SIG-M5 treated with dmso at 0.1 percent for 504 hours (cell line): Measurements from ENCODE around the gene CD38.
"Not testable (repeated sequence)": the region's sequence is repeated elsewhere in the genome, so short reads cannot be mapped to it uniquely, and the experiment has no call there.

Experiments used
- DNase-seq: peaks from one replicate; lab custom pipeline; 2025; ENCODE audit not compliant: unreplicated experiment; lab: John Stamatoyannopoulos, UW

The CD38 gene

DNA sequence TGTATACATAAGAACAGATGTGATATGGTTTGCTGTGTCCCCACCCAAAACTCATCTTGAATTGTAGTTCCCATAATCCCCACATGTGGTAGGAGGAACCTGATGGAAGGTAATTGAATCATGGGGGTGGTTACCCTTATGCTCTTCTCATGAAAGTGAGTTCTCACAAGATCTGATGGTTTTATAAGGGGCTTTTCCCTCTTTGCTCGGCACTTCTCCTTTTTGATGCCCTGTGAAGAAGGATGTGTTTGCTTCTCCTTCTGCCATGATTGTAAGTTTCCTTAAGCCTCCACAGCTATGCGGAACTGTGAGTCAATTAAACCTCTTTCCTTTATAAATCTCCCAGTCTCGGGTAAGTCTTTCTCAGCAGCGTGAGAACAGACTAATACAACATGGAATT lies 83.1 kb downstream of the CD38 start:
- not testable (repeated sequence) for DNase-seq

DNA sequence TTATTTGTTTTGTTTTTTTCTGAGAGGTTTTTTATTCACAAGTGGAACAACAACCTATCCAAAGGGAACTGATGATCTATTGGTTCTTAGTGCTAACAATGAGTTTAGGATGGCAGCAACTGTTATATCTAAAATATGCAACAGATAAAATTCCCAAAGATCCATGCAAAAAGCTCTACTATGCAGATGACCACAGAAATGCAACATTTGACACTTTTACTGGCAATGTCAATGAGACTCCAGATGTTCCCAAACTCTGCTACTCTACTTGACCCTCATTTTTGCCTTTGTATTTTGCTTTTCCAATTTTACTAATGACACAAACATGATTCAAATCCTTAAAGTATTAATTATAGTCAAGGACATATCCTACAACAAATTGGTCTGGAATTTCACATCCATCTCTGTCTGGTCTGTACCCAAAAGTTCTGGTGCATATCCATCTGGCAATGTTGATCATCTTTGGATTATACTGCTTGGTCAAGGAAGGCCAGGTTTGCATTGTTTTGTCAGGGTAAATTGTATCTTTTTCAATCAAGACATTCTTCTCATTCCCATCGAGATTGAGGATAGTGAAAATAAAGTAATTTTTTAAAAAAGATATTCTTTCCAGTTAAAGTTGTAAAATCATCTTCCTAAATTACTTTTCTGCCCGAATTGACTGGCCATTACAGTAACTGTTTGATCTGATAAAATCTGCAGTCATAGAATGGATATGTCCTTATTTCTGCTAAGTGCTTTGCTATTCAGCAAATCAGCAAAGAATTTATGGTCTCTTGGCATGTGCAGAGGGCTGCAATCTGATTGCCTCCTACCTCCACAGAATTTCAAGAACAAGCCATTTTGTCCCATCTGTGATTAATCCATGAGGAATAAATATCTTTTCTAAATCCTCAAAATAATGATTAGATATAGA lies 86.8 kb downstream of the CD38 start:
- DNase-seq, result no peak

DNA sequence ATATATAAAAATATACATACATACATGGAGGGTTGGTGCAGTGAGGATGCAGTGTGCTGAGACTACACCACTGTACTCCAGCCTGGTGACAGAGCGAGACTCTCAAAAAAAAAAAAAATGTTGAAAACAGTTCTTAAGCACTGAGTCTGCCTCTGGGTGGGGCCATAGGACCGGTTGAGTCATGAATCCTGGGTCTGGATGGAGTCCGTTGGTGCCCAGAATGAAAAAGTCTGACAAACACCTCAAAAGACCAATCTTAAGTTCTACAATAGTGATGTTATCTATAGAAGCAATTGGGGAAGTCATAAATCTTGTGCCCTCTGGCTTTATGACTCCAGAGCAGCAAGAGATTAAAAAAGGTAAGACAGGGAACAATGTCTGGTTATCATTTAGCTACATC lies 90.0 kb downstream of the CD38 start:
- no peak for DNase-seq

DNA sequence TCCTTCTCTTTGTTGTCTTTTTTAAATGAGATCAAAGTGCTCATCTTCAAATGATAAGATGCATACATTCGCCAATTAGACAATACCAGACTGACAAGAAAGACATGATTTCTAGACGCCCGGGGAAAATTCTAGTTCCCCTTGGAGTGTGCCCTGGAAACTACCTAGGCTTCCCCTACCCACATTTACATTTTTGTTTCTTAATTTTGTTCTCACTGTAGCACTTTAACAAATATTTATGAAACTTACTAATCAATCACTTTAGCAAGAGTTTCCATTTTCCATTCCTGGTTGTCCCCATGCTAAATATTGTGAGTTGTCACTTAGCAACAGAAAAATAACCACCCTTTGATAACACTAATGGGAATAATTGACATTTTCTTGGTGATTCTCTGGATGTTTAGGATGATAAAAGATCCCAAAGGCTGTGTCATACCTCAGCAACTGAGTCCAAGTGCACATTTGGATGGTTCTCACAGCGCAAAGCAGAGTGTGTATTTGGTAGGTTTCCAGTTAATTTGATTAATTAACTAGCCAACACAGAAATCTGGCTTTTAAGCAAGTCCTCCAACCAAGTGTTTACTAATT lies 90.8 kb downstream of the CD38 start:
- no peak for DNase-seq

GRCh38 chr4:15870079-15870478 lies 92.0 kb downstream of the CD38 start:
- no peak for DNase-seq

GRCh38 chr4:15870921-15871664 lies 93.0 kb downstream of the CD38 start:
- DNase-seq, result no peak

DNA sequence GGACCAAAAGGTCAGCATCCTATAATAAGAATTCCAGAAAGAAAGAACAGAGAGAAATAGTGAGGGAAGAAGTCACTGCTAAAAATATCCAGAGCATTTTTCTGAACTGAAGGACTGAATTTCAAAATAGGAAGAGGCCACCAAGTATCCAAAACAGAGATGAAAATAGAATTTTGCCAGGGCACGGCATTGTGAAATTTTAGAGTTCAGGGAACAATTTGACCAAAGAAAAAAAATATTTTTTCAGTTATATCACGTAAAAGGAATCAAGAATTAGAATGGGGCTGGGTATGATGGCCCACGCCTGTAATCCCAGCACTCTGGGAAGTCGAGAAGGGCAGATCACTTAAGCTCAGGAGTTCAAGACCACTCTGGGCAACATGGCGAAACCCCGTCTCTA lies 95.0 kb downstream of the CD38 start:
- DNase-seq, result no peak

DNA sequence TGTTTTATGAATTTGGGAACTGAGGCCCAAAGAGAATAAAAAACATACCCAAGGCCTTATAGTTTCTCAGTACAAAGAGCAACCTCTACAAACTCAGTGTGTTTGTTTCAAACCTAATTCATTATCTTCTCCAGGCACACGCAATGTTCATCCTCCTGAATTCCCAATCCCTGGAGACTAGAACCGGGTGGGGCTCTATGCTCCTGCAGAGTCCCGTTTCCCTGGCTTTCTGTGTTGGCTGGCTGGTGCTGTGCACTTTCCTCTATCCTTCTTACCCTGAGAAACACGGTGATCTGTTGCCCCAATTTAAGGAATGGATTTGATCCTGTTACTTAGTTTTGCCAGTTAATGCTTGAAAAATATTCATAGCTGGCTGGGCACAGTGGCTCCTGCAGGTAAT lies 96.5 kb downstream of the CD38 start:
- DNase-seq, result no peak

DNA sequence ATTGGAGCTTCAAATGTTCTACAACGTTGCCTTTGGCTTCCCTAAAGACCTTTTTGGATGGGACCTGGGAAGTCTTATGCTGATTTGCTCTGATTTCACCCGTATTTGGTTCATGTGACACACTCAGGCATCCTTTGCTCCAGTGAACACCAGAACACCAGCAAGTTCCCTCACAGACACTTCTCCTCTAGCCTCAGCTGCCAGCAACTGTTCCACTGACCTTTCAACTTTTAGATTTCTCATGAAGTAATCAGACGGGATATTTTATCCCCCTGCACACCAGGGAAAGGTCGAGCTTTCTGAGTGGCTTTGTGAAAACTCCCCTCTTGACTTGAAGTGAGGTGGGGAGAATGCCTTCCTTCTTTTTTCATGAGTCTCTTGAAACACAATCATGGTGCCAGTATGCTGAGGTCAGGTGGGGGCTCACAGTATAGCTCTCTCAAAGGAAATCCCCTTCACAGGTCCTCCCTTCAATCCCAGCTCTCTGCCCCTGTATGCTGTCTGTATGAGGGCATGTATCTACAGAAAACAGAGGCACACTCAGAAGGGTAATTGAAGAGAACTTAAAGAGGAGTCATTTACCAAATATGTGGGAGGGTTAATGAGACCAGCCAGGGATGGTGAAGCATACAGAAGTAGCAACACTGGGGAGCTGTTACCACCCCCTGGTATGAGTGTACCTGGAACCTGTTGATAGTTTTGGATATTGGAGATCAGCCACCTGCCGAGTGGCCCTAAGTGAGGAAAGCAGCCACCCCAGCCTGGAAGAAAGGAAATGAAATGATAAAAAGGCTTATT lies 97.7 kb downstream of the CD38 start:
- DNase-seq, result no peak

DNA sequence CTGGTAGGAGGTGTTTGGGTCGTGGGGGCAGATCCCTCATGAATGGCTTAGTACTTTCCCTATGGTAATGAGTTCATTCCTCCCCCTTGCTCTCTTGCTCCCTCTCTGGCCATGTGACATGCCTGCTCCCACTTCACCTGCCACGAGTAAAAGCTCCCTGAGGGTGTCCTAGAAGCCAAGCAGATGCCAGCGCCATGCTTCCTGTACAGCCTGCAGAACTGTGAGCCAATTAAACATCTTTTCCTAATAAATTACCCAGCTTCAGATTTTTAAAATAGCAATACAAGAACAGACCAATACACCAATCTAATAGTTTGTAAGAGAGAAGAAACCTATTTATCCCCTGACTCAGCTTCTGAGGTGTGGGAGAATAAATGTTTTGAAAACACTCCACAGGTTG lies 99.9 kb downstream of the CD38 start:
- DNase-seq, result no peak

GRCh38 chr4:15881820-15882219 lies 103.7 kb downstream of the CD38 start:
- DNase-seq, result no peak

DNA sequence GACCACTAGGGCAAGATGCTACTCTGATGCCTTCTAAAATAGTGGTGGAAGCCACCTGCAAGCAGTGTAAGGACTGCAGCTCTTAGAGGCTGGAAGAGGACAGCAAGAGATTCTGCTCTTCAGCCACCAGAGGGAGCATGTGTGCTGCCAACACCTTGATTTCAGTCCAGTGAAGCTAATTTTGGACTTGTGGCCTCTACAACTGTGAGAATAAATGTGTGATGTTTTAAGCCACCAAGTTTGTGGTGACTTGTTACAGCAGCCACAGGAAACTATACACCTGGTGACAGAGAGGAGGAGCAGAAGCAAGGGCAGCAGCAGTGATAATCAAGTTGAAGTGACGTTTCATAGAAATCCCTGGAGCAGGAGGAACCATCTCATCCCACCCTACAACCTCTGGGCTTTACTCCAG lies 104.6 kb downstream of the CD38 start:
- peak; percentile 79 for DNase-seq

- no peak for DNase-seq
These were observed 105.6 kb downstream of the CD38 start for GRCh38 chr4:15883610-15884243.

DNA sequence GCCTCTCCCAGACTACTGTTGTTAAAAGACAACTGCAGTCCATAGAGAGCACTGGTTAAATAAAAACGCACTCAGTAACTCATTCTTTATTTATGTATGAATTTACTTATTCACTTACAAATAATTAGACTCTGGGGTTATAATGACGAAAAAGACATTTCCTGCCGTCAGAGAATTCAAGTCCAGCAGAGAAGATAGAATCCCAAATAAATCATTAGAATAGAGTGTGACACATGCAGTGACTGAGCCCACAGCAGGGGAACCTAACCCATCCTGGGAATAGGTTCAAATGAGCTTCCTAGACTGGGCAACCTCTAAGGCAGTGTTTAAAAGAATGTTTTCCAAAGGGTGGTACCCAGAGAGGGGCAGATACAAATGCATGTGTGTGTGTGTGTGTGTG lies 106.5 kb downstream of the CD38 start:
- no peak for DNase-seq

GRCh38 chr4:15885422-15885821 lies 107.3 kb downstream of the CD38 start:
- DNase-seq, result no peak

- DNase-seq, result no peak
These were observed 110.4 kb downstream of the CD38 start for GRCh38 chr4:15888515-15888914.

GRCh38 chr4:15890246-15890829 lies 112.2 kb downstream of the CD38 start:
- DNase-seq, result no peak

DNA sequence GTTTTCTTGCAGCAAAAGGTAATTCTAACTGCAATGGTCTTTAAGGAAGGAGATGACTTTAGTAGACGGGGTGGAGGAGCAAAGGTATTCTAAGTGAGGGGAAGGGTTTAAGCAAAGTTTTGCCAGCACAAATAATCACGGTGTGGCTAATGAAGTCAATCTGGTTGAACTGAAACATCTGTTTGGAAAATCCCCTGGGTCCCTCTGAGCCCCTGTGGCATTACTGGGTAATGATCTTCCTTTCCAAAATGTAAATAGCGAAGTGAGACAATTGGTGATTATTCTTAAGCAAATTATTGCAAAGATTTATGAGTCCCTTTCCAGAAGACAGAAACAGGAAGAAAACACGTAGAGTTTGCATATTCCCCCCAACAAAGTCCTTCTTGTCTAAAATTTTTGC lies 113.2 kb downstream of the CD38 start:
- DNase-seq, result no peak

GRCh38 chr4:15893962-15894361 lies 115.8 kb downstream of the CD38 start:
- DNase-seq, result no peak

GRCh38 chr4:15894393-15894792 lies 116.3 kb downstream of the CD38 start:
- DNase-seq, result no peak
